Central memory CD8-positive, alpha-beta T cell (primary cell): ENCODE measurements around the gene RNF112.

Experiments used
- ATAC-seq: fragments of 150-1000 bp; cut with Tn5 transposase; replicated peaks from 2 replicates; pipeline ENCODE4 v1.10.0; 2022; ENCODE audit warnings: mild to moderate bottlenecking, moderate FRiP score, moderate number of reproducible peaks; ENCODE audit not compliant: poor library complexity, severe bottlenecking; ENCODE audit errors: extremely low read depth
- DNase-seq, 2 donors: peaks; one replicate each; pipeline ENCODE4 v3.0.0; 2021; ENCODE audit warnings: low spot score in 2 of 2
- H3K27ac Mint-ChIP-seq: one replicate; pipeline ENCODE4 v1.8.0; 2022; ENCODE audit warnings: low read depth, mild to moderate bottlenecking, moderate library complexity, mixed read lengths
- H3K27me3 Mint-ChIP-seq: one replicate; pipeline ENCODE4 v1.8.0; 2022; ENCODE audit warnings: mixed read lengths
- H3K36me3 Mint-ChIP-seq: one replicate; pipeline ENCODE4 v1.8.0; 2022; ENCODE audit warnings: mild to moderate bottlenecking, moderate library complexity, mixed read lengths; ENCODE audit not compliant: insufficient read depth
- H3K4me1 Mint-ChIP-seq: one replicate; pipeline ENCODE4 v1.8.0; 2022; ENCODE audit warnings: mixed read lengths
- H3K4me3 Mint-ChIP-seq: one replicate; pipeline ENCODE4 v1.8.0; 2022; ENCODE audit warnings: mild to moderate bottlenecking, moderate library complexity, mixed read lengths
- H3K9me3 Mint-ChIP-seq: one replicate; pipeline ENCODE4 v1.8.0; 2022; ENCODE audit warnings: mixed read lengths

Gene RNF112

DNA sequence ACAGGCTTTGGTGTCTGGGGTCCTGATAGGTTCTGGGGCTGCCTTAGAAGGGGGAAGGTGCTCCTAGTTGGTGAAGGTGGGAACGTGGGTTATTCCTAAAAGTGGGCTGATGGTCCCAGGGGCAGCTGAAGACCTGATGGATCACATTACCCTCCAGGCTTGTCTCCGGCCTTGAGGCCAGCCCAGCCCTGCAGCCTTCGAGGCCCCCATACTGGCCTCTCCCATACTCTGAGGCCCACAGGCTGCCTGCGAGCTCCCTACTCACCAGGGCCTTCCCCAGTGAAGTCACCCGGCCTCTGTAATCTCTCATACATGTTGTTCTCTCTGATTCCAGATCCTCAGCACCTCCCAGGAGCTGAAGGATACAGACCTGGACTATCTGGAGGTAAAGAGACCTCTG lies 2.7 kb downstream of the RNF112 start:
- Mint-ChIP-seq H3K9me3 (no peaks in the 10 kb centered on the region), H3K36me3 (no peaks in the 10 kb centered on the region), H3K27ac (no peak overlapping the region), H3K4me3 (no peak overlapping the region), H3K4me1 (no peaks in the 10 kb centered on the region), H3K27me3 (peaks cover 11% of the 10 kb centered on the region)
- ATAC-seq, result no peak
- DNase-seq, result no peak

DNA sequence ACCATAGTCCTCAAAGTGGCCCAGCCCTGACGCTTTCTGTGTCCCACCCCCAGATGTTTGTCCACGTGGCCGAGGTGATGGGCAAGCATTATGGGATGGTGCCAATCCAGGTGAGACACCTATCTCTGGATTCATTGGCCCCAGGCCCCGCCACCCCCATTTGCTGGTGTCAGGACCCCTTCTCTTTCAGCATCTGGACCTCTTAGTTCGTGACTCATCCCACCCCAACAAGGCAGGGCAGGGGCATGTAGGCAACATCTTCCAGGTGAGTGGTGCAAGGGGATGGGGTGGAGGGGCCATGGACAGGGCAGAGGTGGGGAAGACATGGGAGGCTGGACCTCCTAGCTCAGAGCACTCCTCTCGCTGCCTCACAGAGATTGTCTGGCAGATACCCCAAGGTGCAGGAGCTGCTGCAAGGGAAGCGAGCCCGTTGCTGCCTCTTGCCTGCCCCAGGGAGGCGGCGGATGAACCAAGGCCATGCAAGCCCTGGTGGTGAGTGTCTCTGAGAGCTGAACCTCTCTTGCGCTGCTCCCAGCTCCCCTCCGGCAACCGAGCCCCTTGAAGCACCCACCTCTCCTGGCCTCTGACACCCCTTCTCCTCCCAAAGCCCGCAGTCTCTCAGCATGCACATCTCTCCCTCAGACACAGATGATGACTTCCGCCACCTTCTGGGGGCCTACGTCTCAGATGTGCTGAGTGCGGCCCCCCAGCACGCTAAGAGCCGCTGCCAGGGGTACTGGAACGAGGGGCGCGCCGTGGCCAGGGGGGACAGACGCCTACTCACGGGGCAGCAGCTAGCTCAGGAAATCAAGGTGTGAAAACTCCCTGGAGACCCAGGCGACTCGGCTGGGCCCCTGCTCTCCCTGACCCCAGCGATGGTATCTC lies 3.6 kb downstream of the RNF112 start:
- no peak overlapping the region for H3K4me3 Mint-ChIP-seq

DNA sequence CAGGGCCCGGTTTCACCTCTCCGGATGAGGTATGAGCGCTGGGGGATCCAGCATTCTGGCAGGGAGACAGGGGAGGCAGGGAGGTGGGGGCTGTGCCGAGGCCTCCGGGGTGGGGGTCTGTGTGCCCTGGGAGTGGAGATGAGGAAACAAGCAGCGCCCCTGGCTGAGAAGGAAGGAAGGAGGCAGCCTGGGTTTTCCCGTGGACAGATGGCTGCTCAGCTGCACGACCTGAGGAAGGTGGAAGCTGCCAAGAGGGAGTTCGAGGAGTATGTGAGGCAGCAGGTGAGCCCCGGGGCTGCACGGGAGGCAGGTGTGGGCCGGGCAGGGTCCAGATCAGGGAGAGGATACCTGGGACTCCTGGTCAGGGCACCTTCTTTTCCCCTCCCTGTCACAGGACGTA lies 4.3 kb downstream of the RNF112 start:
- Mint-ChIP-seq H3K27ac (no peak overlapping the region), H3K36me3 (no peaks in the 10 kb centered on the region), H3K4me3 (no peak overlapping the region), H3K4me1 (no peaks in the 10 kb centered on the region), H3K9me3 (no peaks in the 10 kb centered on the region), H3K27me3 (peaks cover 11% of the 10 kb centered on the region)
- DNase-seq (no peak), ATAC-seq (no peak)

More for the DNA sequence above, 3.6 kb downstream of the RNF112 start:
- H3K27ac Mint-ChIP-seq, result no peak overlapping the region
- no peak for DNase-seq
- H3K36me3 Mint-ChIP-seq, result no peaks in the 10 kb centered on the region
- H3K9me3 Mint-ChIP-seq, result no peaks in the 10 kb centered on the region
- peaks cover 11% of the 10 kb centered on the region for H3K27me3 Mint-ChIP-seq
- ATAC-seq, result no peak
- no peaks in the 10 kb centered on the region for H3K4me1 Mint-ChIP-seq

DNA sequence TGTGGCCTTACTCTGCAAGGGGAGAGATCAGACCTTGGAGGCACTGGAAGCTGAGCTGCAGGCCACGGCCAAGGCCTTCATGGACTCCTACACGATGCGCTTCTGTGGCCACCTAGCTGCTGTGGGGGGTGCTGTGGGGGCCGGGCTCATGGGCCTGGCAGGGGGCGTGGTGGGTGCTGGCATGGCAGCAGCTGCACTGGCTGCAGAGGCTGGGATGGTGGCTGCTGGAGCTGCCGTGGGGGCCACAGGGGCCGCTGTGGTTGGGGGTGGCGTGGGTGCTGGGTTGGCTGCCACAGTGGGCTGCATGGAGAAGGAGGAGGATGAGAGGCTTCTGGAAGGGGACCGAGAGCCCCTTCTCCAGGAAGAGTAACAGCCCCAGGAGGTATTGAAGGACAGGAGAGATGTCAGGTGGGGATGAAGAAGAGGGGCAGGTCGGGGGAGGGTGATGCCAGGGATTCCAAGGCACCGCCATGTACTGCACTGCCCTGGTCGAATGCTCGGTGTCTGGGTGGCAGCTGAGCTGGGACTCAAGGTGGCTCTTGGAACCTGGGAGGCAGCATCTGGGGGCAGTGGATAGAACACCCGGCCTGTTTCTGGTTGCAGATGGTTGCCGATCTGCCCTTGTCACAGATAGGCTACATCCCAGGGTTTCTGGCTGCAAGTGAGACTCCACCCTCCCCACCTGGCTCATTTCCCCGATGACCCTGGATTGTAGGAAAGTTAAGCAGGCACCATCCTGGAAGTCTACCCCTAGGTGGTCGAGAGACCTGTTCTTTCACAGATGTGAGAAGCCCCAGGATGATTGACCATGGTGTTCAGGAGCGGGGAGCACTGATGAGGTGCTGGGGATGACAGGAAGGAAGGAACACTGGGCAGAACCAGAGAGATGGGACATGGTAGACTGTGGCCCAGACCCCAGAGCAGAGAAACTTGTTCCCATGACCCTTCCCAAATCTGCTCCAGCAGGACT lies 5.1 kb downstream of the RNF112 start:
- no peaks in the 10 kb centered on the region for H3K9me3 Mint-ChIP-seq
- no peaks in the 10 kb centered on the region for H3K36me3 Mint-ChIP-seq
- H3K27me3 Mint-ChIP-seq, result peaks cover 11% of the 10 kb centered on the region
- H3K4me3 Mint-ChIP-seq, result no peak overlapping the region
- DNase-seq (no peak), ATAC-seq (no peak)
- no peak overlapping the region for H3K27ac Mint-ChIP-seq
- no peaks in the 10 kb centered on the region for H3K4me1 Mint-ChIP-seq

DNA sequence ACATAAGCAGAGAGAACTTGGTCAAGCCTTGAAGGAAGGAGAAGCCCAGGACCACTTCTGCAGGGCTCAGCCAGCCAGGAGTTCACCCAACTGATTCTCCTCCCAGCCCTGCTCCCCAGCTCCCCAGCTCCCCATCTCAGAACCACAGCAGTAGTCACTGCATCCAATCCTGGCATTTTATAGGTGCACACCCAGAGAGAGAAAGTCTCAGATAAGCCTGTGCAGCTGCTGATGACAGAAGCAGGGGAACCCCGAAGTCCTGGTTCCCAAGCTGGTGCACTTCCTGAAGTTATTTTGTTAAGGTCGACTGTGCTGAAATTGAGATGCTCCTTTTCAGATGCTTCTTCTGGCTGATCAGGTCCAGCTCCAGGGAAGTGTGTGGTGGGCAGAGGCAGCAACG lies 6.6 kb downstream of the RNF112 start:
- no peak for ATAC-seq

DNA sequence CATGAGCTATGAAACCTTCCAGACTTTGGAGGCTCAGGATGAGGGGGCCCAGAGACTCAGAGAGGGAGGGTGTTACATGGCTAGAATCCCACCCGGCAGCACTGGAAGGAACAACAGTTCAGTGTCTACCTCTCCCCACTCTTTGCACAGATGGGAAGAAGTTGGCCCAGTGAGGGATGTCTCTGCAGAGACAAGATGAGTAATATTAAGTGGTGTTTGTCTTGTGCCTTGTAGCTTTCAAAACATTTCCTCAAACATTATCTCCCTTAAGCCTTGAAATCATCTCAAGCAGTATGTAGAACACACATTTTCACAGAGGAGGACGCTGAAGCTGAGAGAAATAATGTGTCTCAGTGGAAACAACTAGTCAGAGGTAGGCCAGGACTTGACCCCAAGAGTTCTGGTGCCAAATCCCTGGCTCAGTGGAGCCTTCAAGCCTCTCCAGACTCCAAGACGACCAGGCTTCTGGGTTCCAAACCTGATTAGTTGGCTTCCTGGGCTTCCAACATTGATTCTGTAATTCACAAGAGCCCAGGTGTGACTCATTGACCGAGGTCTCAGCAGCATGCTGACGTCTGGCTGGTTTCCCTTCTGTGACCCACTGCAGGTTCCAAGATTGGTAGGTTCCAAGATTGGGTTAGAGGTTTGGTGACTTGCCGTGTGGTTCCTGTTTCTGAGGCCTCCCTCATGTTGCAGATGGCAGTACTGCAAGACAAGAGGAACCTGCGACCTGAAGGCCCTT lies 7.4 kb downstream of the RNF112 start:
- H3K4me1 Mint-ChIP-seq, result no peaks in the 10 kb centered on the region
- H3K9me3 Mint-ChIP-seq, result no peaks in the 10 kb centered on the region
- ATAC-seq, result no peak
- H3K36me3 Mint-ChIP-seq, result no peaks in the 10 kb centered on the region
- H3K4me3 Mint-ChIP-seq, result no peak overlapping the region
- no peak for DNase-seq
- peaks cover 4% of the 10 kb centered on the region for H3K27me3 Mint-ChIP-seq
- no peak overlapping the region for H3K27ac Mint-ChIP-seq

More for the DNA sequence above, 6.6 kb downstream of the RNF112 start:
- Mint-ChIP-seq H3K4me3 (no peak overlapping the region), H3K4me1 (no peaks in the 10 kb centered on the region), H3K27ac (no peak overlapping the region), H3K27me3 (peaks cover 11% of the 10 kb centered on the region), H3K9me3 (no peaks in the 10 kb centered on the region), H3K36me3 (no peaks in the 10 kb centered on the region)
- no peak for DNase-seq

DNA sequence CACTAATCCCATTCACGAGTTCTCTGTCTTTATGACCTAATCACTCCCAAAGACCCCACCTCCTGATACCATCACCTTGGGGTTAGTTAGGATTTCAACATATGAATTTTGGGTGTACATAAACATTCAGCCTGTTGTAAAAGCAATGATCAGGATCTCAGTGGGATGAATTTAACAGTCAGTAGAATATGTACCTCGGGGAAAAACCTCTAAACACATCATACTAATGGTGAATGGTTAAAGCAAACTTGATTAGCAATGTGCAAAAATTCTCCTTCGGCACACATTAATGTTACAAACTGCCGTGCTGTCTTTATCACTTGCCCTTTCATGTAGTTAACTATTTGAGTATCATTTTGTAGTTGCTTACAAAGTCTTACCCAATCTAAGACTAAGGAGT lies 10.2 kb downstream of the RNF112 start:
- DNase-seq (no peak), ATAC-seq (no peak)
- H3K9me3 Mint-ChIP-seq, result no peaks in the 10 kb centered on the region
- no peaks in the 10 kb centered on the region for H3K36me3 Mint-ChIP-seq
- no peak overlapping the region for H3K27ac Mint-ChIP-seq
- no peaks in the 10 kb centered on the region for H3K27me3 Mint-ChIP-seq
- H3K4me1 Mint-ChIP-seq, result no peaks in the 10 kb centered on the region
- no peak overlapping the region for H3K4me3 Mint-ChIP-seq

DNA sequence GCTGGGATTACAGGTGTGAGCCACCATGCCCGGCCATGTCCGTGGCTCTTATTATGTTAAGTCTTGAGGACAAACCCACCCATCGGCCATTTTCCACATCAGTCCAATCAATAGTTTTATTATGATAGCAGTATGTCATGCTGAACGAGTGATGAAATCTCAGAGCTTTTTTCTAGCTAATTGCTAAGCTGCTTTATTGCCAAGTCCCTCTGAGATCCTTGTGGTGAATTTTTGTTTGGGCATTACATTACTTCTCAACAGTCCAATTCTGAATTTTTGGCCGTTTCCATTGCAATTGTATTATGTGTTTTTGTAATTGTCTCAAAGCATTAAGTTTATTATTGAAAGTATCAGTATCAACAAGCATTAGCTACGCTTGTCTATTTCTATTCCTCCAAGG lies 10.9 kb downstream of the RNF112 start:
- no peak overlapping the region for H3K27ac Mint-ChIP-seq
- DNase-seq, result no peak
- H3K4me1 Mint-ChIP-seq, result no peaks in the 10 kb centered on the region
- no peaks in the 10 kb centered on the region for H3K9me3 Mint-ChIP-seq
- no peaks in the 10 kb centered on the region for H3K27me3 Mint-ChIP-seq
- no peak for ATAC-seq
- H3K36me3 Mint-ChIP-seq, result no peaks in the 10 kb centered on the region
- no peak overlapping the region for H3K4me3 Mint-ChIP-seq

DNA sequence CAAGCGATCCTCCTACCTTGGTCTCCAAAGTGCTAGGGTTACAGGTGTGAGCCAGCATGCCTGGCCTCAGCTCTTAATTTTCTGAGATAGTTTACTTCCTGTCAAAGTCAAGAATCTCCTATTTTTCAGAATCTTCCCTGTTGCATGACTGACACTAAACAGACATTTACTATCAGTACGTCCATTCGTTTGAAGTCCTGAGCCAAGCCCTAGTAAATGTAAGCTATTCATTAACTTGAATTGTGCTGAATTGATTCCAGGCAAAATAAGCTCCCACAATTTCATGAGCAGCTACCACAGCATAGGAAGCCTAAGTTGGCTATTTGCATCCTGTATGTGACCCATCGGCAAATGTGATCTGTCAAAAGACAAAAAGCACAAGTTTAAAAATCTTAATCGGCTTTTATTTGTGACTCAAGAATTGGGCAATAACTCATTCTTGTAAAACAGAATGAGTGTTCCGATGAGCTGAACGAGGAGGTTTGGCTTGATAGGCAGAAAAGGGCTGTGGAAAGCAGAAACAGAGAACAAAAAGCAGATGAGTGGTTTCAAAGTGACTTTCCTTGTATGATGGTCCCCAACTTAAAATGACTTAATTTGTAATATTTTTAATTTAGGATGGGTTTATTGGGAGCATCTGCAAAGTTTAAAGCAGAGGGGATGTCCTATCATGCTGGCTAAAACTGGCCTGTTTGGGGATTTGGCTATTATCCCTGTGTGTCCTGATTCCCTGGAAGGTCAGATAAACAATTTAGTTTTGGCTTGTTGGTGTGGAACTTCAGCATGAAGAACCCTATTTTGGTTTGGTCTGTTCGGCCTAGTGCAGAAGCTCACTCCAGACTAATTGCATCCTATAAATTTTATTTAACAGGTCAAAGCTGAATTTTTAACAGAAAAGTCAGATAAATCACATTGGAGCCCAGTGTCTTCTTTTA lies 14.2 kb downstream of the RNF112 start:
- H3K27me3 Mint-ChIP-seq, result no peaks in the 10 kb centered on the region
- H3K4me1 Mint-ChIP-seq, result no peaks in the 10 kb centered on the region
- no peaks in the 10 kb centered on the region for H3K36me3 Mint-ChIP-seq
- ATAC-seq (no peak), DNase-seq (no peak)
- H3K27ac Mint-ChIP-seq, result no peak overlapping the region
- H3K9me3 Mint-ChIP-seq, result no peaks in the 10 kb centered on the region
- H3K4me3 Mint-ChIP-seq, result no peak overlapping the region

DNA sequence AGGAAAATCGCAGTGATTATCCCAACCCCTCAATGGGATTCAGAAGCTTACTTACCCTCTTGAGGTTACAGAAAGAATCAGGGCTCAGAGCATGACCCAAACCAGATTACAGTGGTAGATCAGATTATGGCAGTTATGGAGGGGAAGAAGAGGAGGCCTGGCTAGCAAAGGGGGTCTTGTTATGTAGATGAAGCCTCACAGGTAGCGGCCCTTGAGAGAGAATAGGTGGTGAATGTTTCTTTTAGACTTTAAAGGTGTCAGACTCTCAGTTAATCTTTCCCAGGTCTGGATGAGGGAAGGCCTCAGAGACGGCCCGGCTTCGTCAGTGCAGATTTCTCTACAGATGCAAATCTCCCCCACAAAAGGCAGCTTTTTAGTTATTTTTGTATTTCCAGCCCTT lies 15.6 kb downstream of the RNF112 start:
- Mint-ChIP-seq H3K27me3 (no peaks in the 10 kb centered on the region), H3K27ac (no peak overlapping the region), H3K9me3 (no peaks in the 10 kb centered on the region), H3K4me3 (no peak overlapping the region), H3K36me3 (no peaks in the 10 kb centered on the region), H3K4me1 (no peaks in the 10 kb centered on the region)
- DNase-seq (no peak), ATAC-seq (no peak)

DNA sequence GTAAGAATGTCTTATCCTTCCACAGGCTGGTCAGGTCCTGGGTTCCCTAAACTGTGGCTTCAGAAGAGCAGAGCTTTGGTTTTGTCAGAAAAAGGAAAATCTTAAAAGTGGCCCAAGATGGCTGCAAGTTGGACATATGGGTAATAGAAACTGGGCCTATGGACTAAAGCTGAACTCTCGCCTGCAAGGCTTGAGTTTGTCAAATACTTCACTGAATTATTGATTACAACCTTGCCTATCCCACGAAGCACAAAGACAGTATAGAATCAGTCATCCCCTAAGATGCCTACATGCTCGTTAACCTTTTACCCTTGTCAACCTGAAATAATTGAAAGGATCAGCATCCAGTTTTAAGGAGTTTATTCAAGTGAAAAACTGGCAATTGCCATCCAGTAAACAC lies 20.7 kb downstream of the RNF112 start:
- H3K27ac Mint-ChIP-seq, result no peak overlapping the region
- H3K4me3 Mint-ChIP-seq, result no peak overlapping the region
- no peaks in the 10 kb centered on the region for H3K27me3 Mint-ChIP-seq
- no peak for DNase-seq
- H3K4me1 Mint-ChIP-seq, result no peaks in the 10 kb centered on the region
- ATAC-seq, result no peak
- no peaks in the 10 kb centered on the region for H3K9me3 Mint-ChIP-seq
- no peaks in the 10 kb centered on the region for H3K36me3 Mint-ChIP-seq
